ENCODE measurements around the gene APBB1IP.

DNA sequence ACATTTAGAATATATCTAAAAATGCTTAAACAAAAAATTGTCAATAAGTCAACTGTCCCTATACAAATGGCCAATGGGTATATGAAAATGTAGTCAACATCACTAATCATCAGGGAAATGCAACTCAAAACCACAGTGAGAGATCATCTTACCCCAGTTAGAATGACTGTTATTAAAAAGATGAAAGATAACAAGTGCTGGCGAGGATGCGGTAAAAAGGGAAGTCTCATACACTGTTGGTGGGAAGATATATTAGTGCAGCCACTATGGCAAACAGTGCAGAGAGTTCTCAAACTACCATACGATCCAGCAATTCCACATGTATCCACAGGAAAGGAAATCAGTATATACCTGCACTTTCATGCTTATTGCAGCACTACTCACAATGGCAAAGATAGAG is 48.6 kb upstream of the APBB1IP start:
- no peak for TF ChIP-seq CTCF (IDR thresholded peaks at IDR 0.05)
- no peak for TF ChIP-seq POLR2AphosphoS5 (IDR thresholded peaks at IDR 0.05)
- TF ChIP-seq POLR2A (IDR thresholded peaks at IDR 0.05): no peak
